GM21576 (cell line): ENCODE measurements around the gene RTF2.
A peak's percentile ranks its signal among the peaks of the same experiment; 100 is the strongest.

ENCODE experiments used
- ATAC-seq: cut with Tn5 transposase; IDR thresholded peaks from one replicate; pipeline ENCODE4 v1.9.1; 2021; ENCODE audit warnings: mild to moderate bottlenecking, moderate library complexity; ENCODE audit not compliant: unreplicated experiment

RTF2 gene

GRCh38 chr20:56468316-56469076, at the start of gene RTF2:
Gene RTF2 (plus strand): TSS chr20:56468627. CDS start chr20:56468698, 71 bp downstream.
- peak; percentile 98 for ATAC-seq

GRCh38 chr20:56420028-56420427, 48.4 kb upstream of the RTF2 start:
- no peak for ATAC-seq

- ATAC-seq, result no peak
Measured at GRCh38 chr20:56420940-56421688, 47.3 kb upstream of the RTF2 start.

- ATAC-seq, result no peak
Measured at GRCh38 chr20:56422076-56422823, 46.2 kb upstream of the RTF2 start.

- no peak for ATAC-seq
Measured at GRCh38 chr20:56422824-56423189, 45.6 kb upstream of the RTF2 start.

GRCh38 chr20:56423211-56423610, 45.2 kb upstream of the RTF2 start:
- ATAC-seq, result no peak

GRCh38 chr20:56423886-56424285, 44.5 kb upstream of the RTF2 start:
- ATAC-seq, result no peak

GRCh38 chr20:56424931-56425330, 43.5 kb upstream of the RTF2 start:
- no peak for ATAC-seq

- no peak for ATAC-seq
Measured at GRCh38 chr20:56426026-56426425, 42.4 kb upstream of the RTF2 start.

GRCh38 chr20:56426926-56427325, 41.5 kb upstream of the RTF2 start:
- ATAC-seq, result no peak

- ATAC-seq, result no peak
Measured at GRCh38 chr20:56427797-56428196, 40.6 kb upstream of the RTF2 start.

GRCh38 chr20:56428410-56428809, 40.0 kb upstream of the RTF2 start:
- no peak for ATAC-seq

- ATAC-seq, result no peak
Measured at GRCh38 chr20:56428881-56429280, 39.5 kb upstream of the RTF2 start.

- no peak for ATAC-seq
Measured at GRCh38 chr20:56429502-56429901, 38.9 kb upstream of the RTF2 start.

- ATAC-seq, result no peak
Measured at GRCh38 chr20:56429941-56430340, 38.5 kb upstream of the RTF2 start.

- no peak for ATAC-seq
Measured at GRCh38 chr20:56430461-56430860, 38.0 kb upstream of the RTF2 start.

GRCh38 chr20:56430957-56431356, 37.5 kb upstream of the RTF2 start:
- ATAC-seq, result no peak

GRCh38 chr20:56431471-56431870, 37.0 kb upstream of the RTF2 start:
- no peak for ATAC-seq

- no peak for ATAC-seq
Measured at GRCh38 chr20:56433221-56433879, 35.1 kb upstream of the RTF2 start.

GRCh38 chr20:56433880-56434255, 34.6 kb upstream of the RTF2 start:
- no peak for ATAC-seq
